Gastrocnemius medialis (tissue), 4 donors: ENCODE results near the gene LDHAL6B.

Source experiments
- CTCF ChIP-seq, 5 experiments: fragments of 450-650 bp in 3 of 5; fragments of 200-600 bp in 2 of 5; sonication (generic) in 2 of 5; IDR thresholded peaks in 4 of 5; conservative IDR thresholded peaks in 1 of 5; 1 replicate in 4 of 5; 2 replicates in 1 of 5; pipeline ENCODE4 v1.5.1; 2016 to 2019; ENCODE audit warnings: antibody characterized with exemption in 5 of 5, mild to moderate bottlenecking in 3 of 5, moderate library complexity in 3 of 5
- POLR2A ChIP-seq, 2 donors: fragments of 450-650 bp; IDR thresholded peaks; one replicate each; pipeline ENCODE4 v1.6.1; 2017; ENCODE audit warnings: antibody characterized with exemption in 2 of 2, mild to moderate bottlenecking in 2 of 2, moderate library complexity in 2 of 2

GRCh38 chr15:59180945-59181600 lies 25.6 kb upstream of the LDHAL6B start:
- TF ChIP-seq CTCF (IDR thresholded peaks at IDR 0.05 in 4 of 5, conservative IDR thresholded peaks at IDR 0.05 in 1 of 5) (no peak), POLR2A (IDR thresholded peaks at IDR 0.05) (no peak)
